Activated CD4-positive, alpha-beta T cell treated with anti-CD3 and anti-CD28 coated beads, Interleukin-2, amount 50 U/mL, for 4 hours (primary cell): ENCODE results near the gene ZNF764.

Experiments
- DNase-seq, 2 experiments: peaks; one replicate each; pipeline ENCODE4 v3.0.0-alpha.2; 2020

ZNF764 gene

GRCh38 chr16:30569746-30570635, 11.8 kb upstream of the ZNF764 start:
- DNase-seq: no peak

- no peak for DNase-seq
Observed at GRCh38 chr16:30569281-30569680, 11.1 kb upstream of the ZNF764 start.

GRCh38 chr16:30567991-30568638, 9.9 kb upstream of the ZNF764 start:
- peak; percentile 32 to 35 for DNase-seq

- DNase-seq: peak; percentile 61 to 68
Observed at GRCh38 chr16:30567160-30567990, 9.2 kb upstream of the ZNF764 start.

GRCh38 chr16:30566531-30566930, 8.4 kb upstream of the ZNF764 start:
- DNase-seq: no peak

GRCh38 chr16:30565984-30566383, 7.8 kb upstream of the ZNF764 start:
- DNase-seq: no peak

- no peak for DNase-seq
Observed at GRCh38 chr16:30565526-30565925, 7.4 kb upstream of the ZNF764 start.

- no peak for DNase-seq
Observed at GRCh38 chr16:30562021-30562420, 3.8 kb upstream of the ZNF764 start.

GRCh38 chr16:30561089-30561816, 3.1 kb upstream of the ZNF764 start:
- no peak for DNase-seq

GRCh38 chr16:30559690-30560089, 1.5 kb upstream of the ZNF764 start:
- no peak for DNase-seq

- DNase-seq: no peak
Observed at GRCh38 chr16:30558789-30559377, 709 bp upstream of the ZNF764 start.

- DNase-seq: no peak
Observed at GRCh38 chr16:30557707-30557956, 542 bp downstream of the ZNF764 start.

GRCh38 chr16:30556125-30556473, 2.1 kb downstream of the ZNF764 start:
- DNase-seq: no peak

GRCh38 chr16:30555315-30556124, 2.7 kb downstream of the ZNF764 start:
- no peak for DNase-seq

- DNase-seq: no peak
Observed at GRCh38 chr16:30554557-30555314, 3.4 kb downstream of the ZNF764 start.

GRCh38 chr16:30553393-30553899, 4.7 kb downstream of the ZNF764 start:
- DNase-seq: no peak

- DNase-seq: no peak
Observed at GRCh38 chr16:30552956-30553355, 5.2 kb downstream of the ZNF764 start.

GRCh38 chr16:30551781-30552180, 6.4 kb downstream of the ZNF764 start:
- DNase-seq: peak; percentile 45 to 54

GRCh38 chr16:30548416-30549253, 9.5 kb downstream of the ZNF764 start:
- no peak for DNase-seq

GRCh38 chr16:30546115-30546514, 12.1 kb downstream of the ZNF764 start:
- DNase-seq: no peak
